ENCODE measurements around the gene ANKRD45. TPM values are rescaled to one million over a fixed set of nuclear protein-coding genes. Genes with fewer than 3 reads are reported as not detected.
"Not testable (repeated sequence)": the region's sequence is repeated elsewhere in the genome, so short reads cannot be mapped to it uniquely, and the experiment has no call there.

ANKRD45 gene
- polyA plus RNA-seq, 1 experiment = 0.29 TPM

GRCh38 chr1:173646656-173647055 lies 23.0 kb downstream of the ANKRD45 start:
- no peak for DNase-seq (ENCODE audit: low read depth, low spot score)
- Histone ChIP-seq H3K27me3 (ENCODE audit: control insufficient read depth, insufficient read depth, low read length) (no peaks in the 10 kb centered on the region), H3K4me3 (ENCODE audit: low read depth, low read length) (no peak overlapping the region), H3K27ac (ENCODE audit: low read depth, low read length) (no peak overlapping the region), H3K9me3 (ENCODE audit: control insufficient read depth, insufficient read depth, low read length) (peaks cover 3% of the 10 kb centered on the region; the same call in 1 of the 2 replicates)
- ChIA-PET POLR2A (no interaction called here), CTCF (no interaction called here)
- TF ChIP-seq, protein P1, sequence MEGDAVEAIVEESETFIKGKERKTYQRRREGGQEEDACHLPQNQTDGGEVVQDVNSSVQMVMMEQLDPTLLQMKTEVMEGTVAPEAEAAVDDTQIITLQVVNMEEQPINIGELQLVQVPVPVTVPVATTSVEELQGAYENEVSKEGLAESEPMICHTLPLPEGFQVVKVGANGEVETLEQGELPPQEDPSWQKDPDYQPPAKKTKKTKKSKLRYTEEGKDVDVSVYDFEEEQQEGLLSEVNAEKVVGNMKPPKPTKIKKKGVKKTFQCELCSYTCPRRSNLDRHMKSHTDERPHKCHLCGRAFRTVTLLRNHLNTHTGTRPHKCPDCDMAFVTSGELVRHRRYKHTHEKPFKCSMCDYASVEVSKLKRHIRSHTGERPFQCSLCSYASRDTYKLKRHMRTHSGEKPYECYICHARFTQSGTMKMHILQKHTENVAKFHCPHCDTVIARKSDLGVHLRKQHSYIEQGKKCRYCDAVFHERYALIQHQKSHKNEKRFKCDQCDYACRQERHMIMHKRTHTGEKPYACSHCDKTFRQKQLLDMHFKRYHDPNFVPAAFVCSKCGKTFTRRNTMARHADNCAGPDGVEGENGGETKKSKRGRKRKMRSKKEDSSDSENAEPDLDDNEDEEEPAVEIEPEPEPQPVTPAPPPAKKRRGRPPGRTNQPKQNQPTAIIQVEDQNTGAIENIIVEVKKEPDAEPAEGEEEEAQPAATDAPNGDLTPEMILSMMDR (IDR thresholded peaks at IDR 0.05; ENCODE audit: low read depth, low read length) = no peak

DNA sequence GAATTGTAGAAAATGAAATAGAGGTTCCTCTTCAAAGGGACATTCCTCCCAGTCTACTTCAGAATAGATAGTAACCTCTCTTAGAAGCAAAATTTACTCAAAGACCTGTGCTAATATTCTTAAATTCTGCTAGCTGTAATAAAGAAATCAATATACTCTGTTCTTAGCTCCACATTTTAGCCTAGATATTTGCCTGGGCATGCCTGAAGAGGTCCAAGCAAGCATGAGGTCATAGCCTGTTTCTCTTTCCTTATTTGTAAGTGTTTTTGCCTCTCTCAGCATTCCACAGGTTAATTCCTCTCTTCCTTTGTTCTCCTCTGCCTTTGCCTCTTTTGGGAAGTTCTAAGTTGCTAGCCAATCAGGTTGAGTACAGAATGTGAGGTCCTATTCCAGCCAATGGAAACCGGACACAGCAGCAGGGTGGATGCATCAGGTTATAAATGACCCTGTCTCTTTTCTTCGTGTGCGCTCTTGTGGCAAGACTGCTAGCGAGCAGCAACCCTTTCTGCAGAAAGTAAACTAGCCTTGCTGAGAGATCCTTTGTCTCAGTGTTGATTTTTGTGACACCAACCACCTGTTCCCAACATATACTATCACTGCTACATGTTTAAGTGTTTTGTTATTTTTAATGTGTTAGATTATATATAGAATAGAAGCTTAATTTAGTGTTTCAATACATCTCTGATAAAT lies 27.1 kb downstream of the ANKRD45 start:
- H3K4me3 ChIP-seq (ENCODE audit: low read depth, low read length); CTCF ChIA-PET; POLR2A ChIA-PET; H3K27ac ChIP-seq (ENCODE audit: low read depth, low read length); DNase-seq (ENCODE audit: low read depth, low spot score); H3K27me3 ChIP-seq (ENCODE audit: control insufficient read depth, insufficient read depth, low read length): not testable (repeated sequence)
- peaks cover 12% of the 10 kb centered on the region for H3K9me3 ChIP-seq (ENCODE audit: control insufficient read depth, insufficient read depth, low read length)

GRCh38 chr1:173639102-173639501 lies 30.5 kb downstream of the ANKRD45 start:
- H3K27me3 ChIP-seq (ENCODE audit: control insufficient read depth, insufficient read depth, low read length) = no peaks in the 10 kb centered on the region
- no peak overlapping the region for H3K4me3 ChIP-seq (ENCODE audit: low read depth, low read length)
- ChIA-PET POLR2A (no interaction called here), CTCF (interaction anchor here (0.5 kb wide), 1 partner anchor 604 kb away, joined by 3 read pairs; no protein-coding TSS in a partner anchor)
- H3K9me3 ChIP-seq (ENCODE audit: control insufficient read depth, insufficient read depth, low read length) = peaks cover 13% of the 10 kb centered on the region
- no peak for DNase-seq (ENCODE audit: low read depth, low spot score)
- TF ChIP-seq, protein P1 (IDR thresholded peaks at IDR 0.05; ENCODE audit: low read depth, low read length) = no peak
- H3K27ac ChIP-seq (ENCODE audit: low read depth, low read length) = no peak overlapping the region

DNA sequence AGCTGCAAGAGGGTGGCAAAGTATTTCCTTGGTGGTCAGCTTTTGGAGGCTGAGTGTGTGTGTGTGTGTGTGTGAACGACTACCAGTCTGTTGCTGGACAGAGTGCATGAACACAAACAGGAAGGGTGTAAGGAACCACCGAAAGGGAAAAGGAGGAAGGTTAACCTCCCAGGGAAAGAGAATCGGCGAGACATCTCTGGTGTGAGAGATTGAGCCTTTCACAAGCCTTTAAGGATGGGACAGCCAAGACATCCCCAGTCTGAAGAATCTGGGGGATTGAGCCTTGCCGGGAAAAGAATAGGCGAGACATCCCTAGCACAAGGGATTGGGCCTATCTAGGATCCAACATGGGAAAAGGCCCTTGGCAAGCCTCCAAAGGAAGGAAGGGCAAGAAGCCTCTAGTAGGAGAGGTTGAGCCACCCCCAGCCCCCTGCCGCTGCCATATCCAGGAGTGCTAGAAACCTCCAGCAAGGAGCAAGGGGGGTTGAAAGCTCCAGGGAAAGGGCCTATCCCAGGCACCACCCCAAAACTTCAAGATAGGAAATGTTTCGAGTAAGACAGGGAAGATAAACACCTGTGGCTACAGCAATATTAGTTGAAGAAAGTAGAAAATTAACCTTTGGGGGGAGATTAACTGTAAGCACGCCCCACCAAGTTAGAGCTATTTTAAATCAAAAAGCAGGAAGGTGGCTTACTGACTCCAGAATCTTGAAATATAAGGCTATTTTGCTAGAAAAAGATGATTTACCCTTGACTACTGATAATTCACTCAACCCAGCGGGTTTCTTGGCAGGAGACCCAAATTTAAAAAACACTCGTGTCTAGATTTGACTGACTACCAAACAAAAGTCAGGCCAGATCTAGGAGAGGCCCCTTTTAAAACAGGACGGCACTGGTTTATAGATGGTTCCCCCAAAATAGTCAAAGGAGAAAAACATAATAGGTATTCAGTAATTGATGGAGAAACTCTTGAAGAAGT lies 31.3 kb downstream of the ANKRD45 start:
- ChIA-PET CTCF (no interaction called here), POLR2A (no interaction called here)
- TF ChIP-seq, protein P1 (IDR thresholded peaks at IDR 0.05; ENCODE audit: low read depth, low read length) = no peak
- peaks cover 13% of the 10 kb centered on the region for H3K9me3 ChIP-seq (ENCODE audit: control insufficient read depth, insufficient read depth, low read length)
- no peak overlapping the region for H3K4me3 ChIP-seq (ENCODE audit: low read depth, low read length)
- H3K27ac ChIP-seq (ENCODE audit: low read depth, low read length) = no peak overlapping the region
- H3K27me3 ChIP-seq (ENCODE audit: control insufficient read depth, insufficient read depth, low read length) = no peaks in the 10 kb centered on the region
- DNase-seq (ENCODE audit: low read depth, low spot score) = no peak

GRCh38 chr1:173637236-173638042 lies 32.2 kb downstream of the ANKRD45 start:
- H3K9me3 ChIP-seq (ENCODE audit: control insufficient read depth, insufficient read depth, low read length); POLR2A ChIA-PET; H3K4me3 ChIP-seq (ENCODE audit: low read depth, low read length); H3K27me3 ChIP-seq (ENCODE audit: control insufficient read depth, insufficient read depth, low read length); H3K27ac ChIP-seq (ENCODE audit: low read depth, low read length); DNase-seq (ENCODE audit: low read depth, low spot score); CTCF ChIA-PET: not testable (repeated sequence)
